HL-60 (cell line): ENCODE data around the gene DDAH1.

Experiments used
- GABPA ChIP-seq: IDR thresholded peaks from 2 replicates; pipeline ENCODE4 v1.6.1; 2012; ENCODE audit warnings: low read depth
- POLR2AphosphoS5 ChIP-seq: IDR thresholded peaks from 2 replicates; pipeline ENCODE4 v1.6.1; 2012; ENCODE audit warnings: low read depth
- REST ChIP-seq: IDR thresholded peaks from 2 replicates; pipeline ENCODE4 v1.6.1; 2012; ENCODE audit warnings: low read depth; ENCODE audit not compliant: insufficient replicate concordance
- SPI1 ChIP-seq: IDR thresholded peaks from 2 replicates; pipeline ENCODE4 v1.6.1; 2012; ENCODE audit warnings: low read depth, mild to moderate bottlenecking, borderline replicate concordance
- TF ChIP-seq, protein P1 (sequence below): IDR thresholded peaks from one replicate; pipeline ENCODE4 v1.5.1; 2011; ENCODE audit warnings: low read length, control low read depth, inconsistent platforms; ENCODE audit not compliant: insufficient read depth

GRCh38 chr1:85282424-85282823 lies 182.5 kb downstream of the DDAH1 start:
- TF ChIP-seq, protein P1, sequence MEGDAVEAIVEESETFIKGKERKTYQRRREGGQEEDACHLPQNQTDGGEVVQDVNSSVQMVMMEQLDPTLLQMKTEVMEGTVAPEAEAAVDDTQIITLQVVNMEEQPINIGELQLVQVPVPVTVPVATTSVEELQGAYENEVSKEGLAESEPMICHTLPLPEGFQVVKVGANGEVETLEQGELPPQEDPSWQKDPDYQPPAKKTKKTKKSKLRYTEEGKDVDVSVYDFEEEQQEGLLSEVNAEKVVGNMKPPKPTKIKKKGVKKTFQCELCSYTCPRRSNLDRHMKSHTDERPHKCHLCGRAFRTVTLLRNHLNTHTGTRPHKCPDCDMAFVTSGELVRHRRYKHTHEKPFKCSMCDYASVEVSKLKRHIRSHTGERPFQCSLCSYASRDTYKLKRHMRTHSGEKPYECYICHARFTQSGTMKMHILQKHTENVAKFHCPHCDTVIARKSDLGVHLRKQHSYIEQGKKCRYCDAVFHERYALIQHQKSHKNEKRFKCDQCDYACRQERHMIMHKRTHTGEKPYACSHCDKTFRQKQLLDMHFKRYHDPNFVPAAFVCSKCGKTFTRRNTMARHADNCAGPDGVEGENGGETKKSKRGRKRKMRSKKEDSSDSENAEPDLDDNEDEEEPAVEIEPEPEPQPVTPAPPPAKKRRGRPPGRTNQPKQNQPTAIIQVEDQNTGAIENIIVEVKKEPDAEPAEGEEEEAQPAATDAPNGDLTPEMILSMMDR, result no peak
- TF ChIP-seq POLR2AphosphoS5, result no peak
- TF ChIP-seq GABPA, result no peak
- no peak for TF ChIP-seq REST
- no peak for TF ChIP-seq SPI1
